K562 (cell line): ENCODE results near the gene LGSN. TPM values are rescaled to one million over a fixed set of nuclear protein-coding genes. Genes with fewer than 3 reads are reported as not detected.

Experiments
- ATAC-seq: fragments of 200-7000 bp; cut with Tn5 transposase; 3 replicates; pipeline ENCODE4 v1.9.1; 2020; ENCODE audit warnings: moderate library complexity
- BruUV-seq: library from RNA; stranded (reverse); fragments of 400-500 nt; replicated peaks from 2 replicates; lab custom pipeline; 2021; lab: Mats Ljungman, UMichigan
- CTCF ChIA-PET: fragments of 300-600 bp; formaldehyde crosslinking; extraction: SDS; loops from one replicate; lab custom pipeline; 2021; ENCODE audit warnings: low intra/inter-chr PET ratio; lab: Yijun Ruan, JAX
- POLR2A ChIA-PET: fragments of 300-600, 350-650 bp; sonication (Branson Sonifier 250); formaldehyde crosslinking; extraction: SDS; loops from one replicate; lab custom pipeline; 2021; ENCODE audit warnings: antibody characterized with exemption, inconsistent platforms; lab: Yijun Ruan, JAX
- DNase-seq, 4 experiments: peaks; one replicate each; pipeline versions ENCODE4 v3.0.0 to v3.0.0-alpha.2; 2011 to 2018; ENCODE audit warnings: low spot score in 3 of 4, mixed read lengths in 3 of 4; ENCODE audit errors: extremely low read depth in 1 of 4
- FAIRE-seq: peaks from 2 replicates; lab custom pipeline; 2011; peaks lifted over from hg19 to GRCh38; lab: Jason Lieb, UNC
- H2AFZ ChIP-seq: 2 replicates; pipeline ENCODE4 v1.6.0; 2011; ENCODE audit warnings: low read depth, low read length, control low read depth, inconsistent platforms
- H3K27ac ChIP-seq: fragments of 200-600 bp; 3 replicates; pipeline ENCODE4 v1.8.0; 2011; ENCODE audit warnings: low read depth, mild to moderate bottlenecking, control low read depth, inconsistent platforms, low read length, moderate library complexity, mixed read lengths; ENCODE audit errors: extremely low read depth
- H3K27me3 ChIP-seq, 2 experiments: fragments of 300-600 bp in 1 of 2; 2 replicates in 1 of 2; 3 replicates in 1 of 2; pipeline versions ENCODE4 v1.6.0 to v1.8.0; 2011; ENCODE audit warnings: inconsistent platforms in 2 of 2, low read length in 2 of 2, mild to moderate bottlenecking in 1 of 2, mixed read lengths in 1 of 2, moderate library complexity in 1 of 2; ENCODE audit not compliant: control insufficient read depth in 2 of 2, insufficient read depth in 2 of 2
- H3K36me3 ChIP-seq: fragments of 300-600 bp; 3 replicates; pipeline ENCODE4 v1.8.0; 2011; ENCODE audit warnings: mild to moderate bottlenecking, low read length, inconsistent platforms; ENCODE audit not compliant: control insufficient read depth, insufficient read depth
- H3K4me1 ChIP-seq, 2 experiments: fragments of 200-600 bp in 1 of 2; replicated peaks in 1 of 2; 2 replicates in 1 of 2; 3 replicates in 1 of 2; pipeline versions ENCODE4 v1.5.1 to v1.8.0; 2011; ENCODE audit warnings: inconsistent platforms in 2 of 2, low read length in 2 of 2, mild to moderate bottlenecking in 1 of 2, mixed read lengths in 1 of 2, moderate library complexity in 1 of 2; ENCODE audit not compliant: control insufficient read depth in 2 of 2, insufficient read depth in 2 of 2
- H3K4me2 ChIP-seq: 2 replicates; pipeline ENCODE4 v1.6.1; 2011; ENCODE audit warnings: low read length, control low read depth, inconsistent platforms, mixed read lengths; ENCODE audit not compliant: insufficient read depth
- H3K4me3 ChIP-seq: fragments of 200-600 bp; sonication (generic), shearing (Covaris generic); 2 replicates; pipeline ENCODE4 v1.5.1; 2016; ENCODE audit warnings: control low read depth, inconsistent platforms
- H3K79me2 ChIP-seq: fragments of 200-600 bp; 3 replicates; pipeline ENCODE4 v1.8.0; 2011; ENCODE audit warnings: low read length, inconsistent platforms; ENCODE audit not compliant: control insufficient read depth, insufficient read depth
- H3K9ac ChIP-seq, 2 experiments: 2 replicates each; pipeline versions ENCODE4 v1.6.0 to v1.6.1; 2011; ENCODE audit warnings: low read depth in 2 of 2, low read length in 2 of 2, control low read depth in 1 of 2, inconsistent platforms in 1 of 2, mild to moderate bottlenecking in 1 of 2, mixed read lengths in 1 of 2; ENCODE audit not compliant: insufficient read depth in 1 of 2
- H3K9me1 ChIP-seq: one replicate; pipeline ENCODE4 v1.6.0; 2011; ENCODE audit warnings: inconsistent platforms, mild to moderate bottlenecking, low read length, moderate library complexity; ENCODE audit not compliant: control insufficient read depth, insufficient read depth
- H3K9me3 ChIP-seq: replicated peaks from 2 replicates; pipeline ENCODE4 v1.5.1; 2011; ENCODE audit warnings: low read depth, low read length, inconsistent platforms; ENCODE audit not compliant: control insufficient read depth, insufficient read depth
- H4K20me1 ChIP-seq: replicated peaks from 2 replicates; pipeline ENCODE4 v1.6.1; 2011; ENCODE audit warnings: low read length, inconsistent platforms, mixed read lengths; ENCODE audit not compliant: control insufficient read depth, insufficient read depth
- ARID1B ChIP-seq: fragments of 450-650 bp; IDR thresholded peaks from 2 replicates; pipeline ENCODE4 v1.6.1; 2016; ENCODE audit warnings: antibody characterized with exemption, mild to moderate bottlenecking, inconsistent platforms
- BCOR ChIP-seq: fragments of 450-650 bp; IDR thresholded peaks from 2 replicates; pipeline ENCODE4 v1.6.1; 2016
- CSDE1 ChIP-seq, 2 experiments: fragments of 450-650 bp; IDR thresholded peaks; 2 replicates each; pipeline ENCODE4 v1.6.1; 2016; ENCODE audit warnings: mild to moderate bottlenecking in 1 of 2
- CUX1 ChIP-seq: fragments of 200-800 bp; sonication (Bioruptor generic); IDR thresholded peaks from 2 replicates; pipeline ENCODE4 v1.6.1; 2016; ENCODE audit warnings: missing genetic modification characterization, missing compliant biosample characterization
- DEAF1 ChIP-seq: fragments of 450-650 bp; formaldehyde crosslinking; IDR thresholded peaks from 2 replicates; pipeline ENCODE4 v1.4.0; 2020; ENCODE audit warnings: mild to moderate bottlenecking, moderate library complexity
- E4F1 ChIP-seq: fragments of 250-450 bp; sonication (Bioruptor Pico); IDR thresholded peaks from 2 replicates; pipeline ENCODE4 v1.5.0; 2021; ENCODE audit warnings: mild to moderate bottlenecking, borderline replicate concordance
- GABPB1 ChIP-seq: sonication (generic); formaldehyde crosslinking; IDR thresholded peaks from 2 replicates; pipeline ENCODE4 v1.8.0; 2022; ENCODE audit warnings: mild to moderate bottlenecking, missing genetic modification reagents
- GATAD2B ChIP-seq: fragments of 450-650 bp; IDR thresholded peaks from 2 replicates; pipeline ENCODE4 v1.6.1; 2017; ENCODE audit warnings: mild to moderate bottlenecking, borderline replicate concordance
- ZNF121 ChIP-seq: sonication (generic); formaldehyde crosslinking; conservative IDR thresholded peaks from 2 replicates; pipeline ENCODE4 v1.8.0; 2022; ENCODE audit warnings: missing genetic modification reagents
- WGBS: fragments of 100-300 bp; shearing (Covaris generic); methylation state at CpG from one replicate; pipeline ENCODE4 v1.1.6; 2016; ENCODE audit warnings: low coverage, mixed read lengths; ENCODE audit not compliant: insufficient coverage; ENCODE audit errors: missing lambda C conversion rate; 5-methylcytosine and 5-hydroxymethylcytosine counted together
- in situ Hi-C: fragments of 300-500 bp; cut with MboI; formaldehyde crosslinking; loops from 4 replicates; pipeline ENCODE4 v1.15.0; 2018; ENCODE audit warnings: inconsistent platforms, mixed read lengths
- intact Hi-C: fragments of 100-400 bp; cut with micrococcal nuclease; formaldehyde crosslinking; loops from 2 replicates; pipeline ENCODE4 v1.14.2; 2022
- polyA plus RNA-seq, 8 experiments: library from polyadenylated mRNA; depleted of rRNA in 4 of 8; stranded (reverse) in 5 of 8; unstranded in 3 of 8; fragments of >200 nt; fragmentation: Nextera tagmentation in 2 of 8; fragmentation: Illumina TruSeq in 1 of 8; extraction: Ambion mirVana in 2 of 8; extraction: Trizol in 1 of 8; gene quantifications; 2 replicates each; pipeline versions ENCODE4 v1.2.1 to v1.2.3, GENCODE V29; 2011 to 2014; ENCODE audit warnings: inconsistent platforms in 1 of 8, missing spikeins in 1 of 8
- total RNA-seq, 7 experiments: library from RNA; depleted of rRNA in 6 of 7; stranded (reverse); fragments of >200 nt in 6 of 7; fragmentation: Illumina TruSeq in 2 of 7; extraction: Trizol in 2 of 7; gene quantifications; 2 replicates each; pipeline versions ENCODE4 v1.2.1 to v1.2.3, GENCODE V29; 2011 to 2021; ENCODE audit warnings: low replicate concordance in 1 of 7
- TF ChIP-seq, protein P1 (sequence below): fragments of 250-450 bp; sonication (Bioruptor Pico); IDR thresholded peaks from 2 replicates; pipeline ENCODE4 v1.4.0; 2020; ENCODE audit warnings: mild to moderate bottlenecking, moderate library complexity

LGSN gene
- total and polyA plus RNA-seq, 9 of the 15 experiments (the other 6 are each of a cell fraction or from before 2014, with no cell fraction given): 0.01 TPM; not detected in 8

DNA sequence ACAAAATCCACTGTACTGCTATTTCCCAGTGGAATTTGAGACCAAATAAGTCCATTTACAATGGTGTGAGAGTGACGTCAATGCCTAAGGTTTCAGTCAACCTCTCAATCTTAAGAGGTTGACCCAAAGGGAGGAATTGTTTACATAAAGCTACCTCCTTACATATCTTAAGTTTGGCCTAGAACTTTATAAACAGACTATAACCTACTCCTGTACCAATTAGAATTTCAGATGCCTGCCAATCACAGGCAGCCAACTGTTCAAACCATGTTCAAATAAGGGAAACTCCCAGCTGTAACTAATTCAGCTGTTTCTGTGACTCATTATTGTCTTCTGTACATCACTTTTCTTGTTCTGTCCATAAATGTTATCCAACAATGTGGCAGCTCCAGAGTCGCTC lies 14.5 kb downstream of the LGSN start:
- FAIRE-seq (no peak), ATAC-seq (no peak), DNase-seq (no peak)
- Histone ChIP-seq H2AFZ (no peak overlapping the region), H3K27ac (no peak overlapping the region), H3K9ac (no peak overlapping the region), H3K79me2 (no peaks in the 10 kb centered on the region), H4K20me1 (no peaks in the 10 kb centered on the region), H3K27me3 (no peaks in the 10 kb centered on the region), H3K4me1 (no peaks in the 10 kb centered on the region), H3K4me3 (no peak overlapping the region), H3K36me3 (no peaks in the 10 kb centered on the region), H3K9me1 (no peaks in the 10 kb centered on the region), H3K9me3 (no peaks in the 10 kb centered on the region), H3K4me2 (no peak overlapping the region)
- in situ Hi-C loops (no loop called here), intact Hi-C loops (no loop called here)
- WGBS: 5% methylated on average over 2 of the region's 2 CpGs
- no TSS peak for BruUV-seq
- POLR2A ChIA-PET: no interaction called here
- CTCF ChIA-PET: no interaction called here
- TF ChIP-seq, protein P1, sequence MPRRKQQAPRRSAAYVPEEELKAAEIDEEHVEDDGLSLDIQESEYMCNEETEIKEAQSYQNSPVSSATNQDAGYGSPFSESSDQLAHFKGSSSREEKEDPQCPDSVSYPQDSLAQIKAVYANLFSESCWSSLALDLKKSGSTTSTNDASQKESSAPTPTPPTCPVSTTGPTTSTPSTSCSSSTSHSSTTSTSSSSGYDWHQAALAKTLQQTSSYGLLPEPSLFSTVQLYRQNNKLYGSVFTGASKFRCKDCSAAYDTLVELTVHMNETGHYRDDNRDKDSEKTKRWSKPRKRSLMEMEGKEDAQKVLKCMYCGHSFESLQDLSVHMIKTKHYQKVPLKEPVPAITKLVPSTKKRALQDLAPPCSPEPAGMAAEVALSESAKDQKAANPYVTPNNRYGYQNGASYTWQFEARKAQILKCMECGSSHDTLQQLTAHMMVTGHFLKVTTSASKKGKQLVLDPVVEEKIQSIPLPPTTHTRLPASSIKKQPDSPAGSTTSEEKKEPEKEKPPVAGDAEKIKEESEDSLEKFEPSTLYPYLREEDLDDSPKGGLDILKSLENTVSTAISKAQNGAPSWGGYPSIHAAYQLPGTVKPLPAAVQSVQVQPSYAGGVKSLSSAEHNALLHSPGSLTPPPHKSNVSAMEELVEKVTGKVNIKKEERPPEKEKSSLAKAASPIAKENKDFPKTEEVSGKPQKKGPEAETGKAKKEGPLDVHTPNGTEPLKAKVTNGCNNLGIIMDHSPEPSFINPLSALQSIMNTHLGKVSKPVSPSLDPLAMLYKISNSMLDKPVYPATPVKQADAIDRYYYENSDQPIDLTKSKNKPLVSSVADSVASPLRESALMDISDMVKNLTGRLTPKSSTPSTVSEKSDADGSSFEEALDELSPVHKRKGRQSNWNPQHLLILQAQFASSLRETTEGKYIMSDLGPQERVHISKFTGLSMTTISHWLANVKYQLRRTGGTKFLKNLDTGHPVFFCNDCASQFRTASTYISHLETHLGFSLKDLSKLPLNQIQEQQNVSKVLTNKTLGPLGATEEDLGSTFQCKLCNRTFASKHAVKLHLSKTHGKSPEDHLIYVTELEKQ (CRISPR knock-in tag): no peak
- TF ChIP-seq CSDE1 (IDR thresholded peaks at IDR 0.05) (no peak), BCOR (no peak), GABPB1 (CRISPR knock-in tag) (no peak), ARID1B (no peak), ZNF121 (no peak), E4F1 (no peak), DEAF1 (no peak), GATAD2B (no peak), CUX1 (CRISPR knock-in tag) (no peak)
